A549 (cell line): ENCODE data around the gene MKRN1.

ENCODE experiments used
- CTCF ChIP-seq: fragments of >200 bp; sonication (Bioruptor Twin); formaldehyde crosslinking; IDR thresholded peaks from 3 replicates; pipeline ENCODE4 v1.5.1; 2016
- ELK1 ChIP-seq: fragments of 150-350 bp; IDR thresholded peaks from 2 replicates; pipeline ENCODE4 v1.6.1; 2014; ENCODE audit warnings: low read depth, mild to moderate bottlenecking, low read length
- EP300 ChIP-seq, 2 experiments: fragments of >200 bp; sonication (Bioruptor Twin); formaldehyde crosslinking; IDR thresholded peaks; 2 replicates in 1 of 2; 3 replicates in 1 of 2; pipeline ENCODE4 v1.6.1; 2016 to 2017
- JUNB ChIP-seq: fragments of >200 bp; sonication (Bioruptor Twin); formaldehyde crosslinking; IDR thresholded peaks from 2 replicates; pipeline ENCODE4 v1.6.1; 2016
- MAFK ChIP-seq: fragments of 450-650 bp; IDR thresholded peaks from 2 replicates; pipeline ENCODE4 v1.6.1; 2014; ENCODE audit not compliant: partially characterized antibody
- PBX3 ChIP-seq: IDR thresholded peaks from 2 replicates; pipeline ENCODE4 v1.6.1; 2012
- POLR2A ChIP-seq: IDR thresholded peaks from 2 replicates; pipeline ENCODE4 v1.6.1; 2012; ENCODE audit warnings: mild to moderate bottlenecking, low read length
- POLR2AphosphoS2 ChIP-seq: conservative IDR thresholded peaks from 2 replicates; pipeline ENCODE4 v1.6.1; 2012; ENCODE audit warnings: low read length, improper control_type of control experiment, inconsistent platforms
- REST ChIP-seq: fragments of 200-600 bp; sonication (generic); IDR thresholded peaks from 2 replicates; pipeline ENCODE4 v1.6.1; 2016; ENCODE audit warnings: antibody characterized with exemption, mild to moderate bottlenecking, moderate library complexity
- SMC3 ChIP-seq: fragments of >200 bp; sonication (Bioruptor Twin); formaldehyde crosslinking; IDR thresholded peaks from 3 replicates; pipeline ENCODE4 v1.6.1; 2018; ENCODE audit warnings: inconsistent platforms
- USF2 ChIP-seq: fragments of 450-650 bp; IDR thresholded peaks from 2 replicates; pipeline ENCODE4 v1.6.1; 2014; ENCODE audit warnings: antibody characterized with exemption
- ZFP36 ChIP-seq: fragments of 450-650 bp; IDR thresholded peaks from 2 replicates; pipeline ENCODE4 v1.6.1; 2014; ENCODE audit warnings: borderline replicate concordance; ENCODE audit not compliant: partially characterized antibody
- ZNF302 ChIP-seq: fragments of 250-450 bp; sonication (Bioruptor Pico); IDR thresholded peaks from 2 replicates; pipeline ENCODE4 v1.9.0; 2021; ENCODE audit warnings: inconsistent platforms, mild to moderate bottlenecking, moderate library complexity

GRCh38 chr7:140479739-140480084 lies 407 bp upstream of the MKRN1 start:
- no peak for TF ChIP-seq MAFK
- no peak for TF ChIP-seq EP300 (IDR thresholded peaks at IDR 0.05)
- TF ChIP-seq CTCF = no peak
- no peak for TF ChIP-seq SMC3
- no peak for TF ChIP-seq ELK1
- TF ChIP-seq ZNF302 (CRISPR knock-in tag) = no peak
- TF ChIP-seq JUNB = no peak
- no peak for TF ChIP-seq PBX3
- TF ChIP-seq POLR2A = no peak
- TF ChIP-seq ZFP36 = no peak
- no peak for TF ChIP-seq REST
- TF ChIP-seq USF2 = no peak
- TF ChIP-seq POLR2AphosphoS2 = no peak
